Mucosa of stomach (tissue), 1 donor: ENCODE measurements around the gene MBNL2.

Experiments
- H3K27me3 ChIP-seq: one replicate; pipeline ENCODE4 v1.7.0; 2013; ENCODE audit warnings: mild to moderate bottlenecking, low read length; ENCODE audit not compliant: control insufficient read depth, insufficient read depth
- H3K36me3 ChIP-seq: one replicate; pipeline ENCODE4 v1.7.0; 2013; ENCODE audit warnings: low read length; ENCODE audit not compliant: control insufficient read depth, insufficient read depth
- H3K4me1 ChIP-seq: one replicate; pipeline ENCODE4 v1.7.0; 2013; ENCODE audit warnings: mild to moderate bottlenecking, low read length; ENCODE audit not compliant: control insufficient read depth, insufficient read depth
- H3K4me3 ChIP-seq: one replicate; pipeline ENCODE4 v1.7.0; 2013; ENCODE audit warnings: low read length
- H3K9ac ChIP-seq: one replicate; pipeline ENCODE4 v1.7.0; 2013; ENCODE audit warnings: mild to moderate bottlenecking, low read length, moderate library complexity
- H3K9me3 ChIP-seq: one replicate; pipeline ENCODE4 v1.7.0; 2013; ENCODE audit warnings: mild to moderate bottlenecking, low read length, moderate library complexity; ENCODE audit not compliant: control insufficient read depth
- donor health status: Pancreatic carcinoma.

Gene MBNL2

DNA sequence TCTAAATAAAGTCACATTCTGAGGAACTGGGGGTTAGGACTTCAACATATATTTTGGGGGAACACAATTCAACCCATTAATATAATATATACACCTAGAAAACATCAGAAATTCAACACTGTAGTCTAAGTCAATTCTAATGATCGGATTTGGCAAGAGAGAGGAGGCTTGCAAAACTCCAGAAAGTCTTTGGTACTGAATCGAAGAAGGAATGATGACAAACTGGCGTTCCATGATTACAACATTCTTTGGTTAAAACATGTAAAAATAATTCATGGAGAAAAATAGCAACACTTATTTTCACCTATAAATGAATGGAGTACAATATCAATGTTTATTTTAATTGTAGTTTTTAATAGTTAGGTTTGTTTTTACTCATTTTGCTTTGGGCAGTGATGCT lies 62.4 kb downstream of the MBNL2 start:
- H3K4me1 ChIP-seq = no peaks in the 10 kb centered on the region
- no peaks in the 10 kb centered on the region for H3K9me3 ChIP-seq
- H3K4me3 ChIP-seq = no peak overlapping the region
- H3K36me3 ChIP-seq = no peaks in the 10 kb centered on the region
- H3K9ac ChIP-seq = no peak overlapping the region
- no peaks in the 10 kb centered on the region for H3K27me3 ChIP-seq

- no peaks in the 10 kb centered on the region for H3K9me3 ChIP-seq
- no peaks in the 10 kb centered on the region for H3K27me3 ChIP-seq
- H3K9ac ChIP-seq = no peak overlapping the region
- H3K4me1 ChIP-seq = no peaks in the 10 kb centered on the region
- H3K36me3 ChIP-seq = no peaks in the 10 kb centered on the region
- H3K4me3 ChIP-seq = no peak overlapping the region
These were observed 63.3 kb downstream of the MBNL2 start for GRCh38 chr13:97285221-97285955.

DNA sequence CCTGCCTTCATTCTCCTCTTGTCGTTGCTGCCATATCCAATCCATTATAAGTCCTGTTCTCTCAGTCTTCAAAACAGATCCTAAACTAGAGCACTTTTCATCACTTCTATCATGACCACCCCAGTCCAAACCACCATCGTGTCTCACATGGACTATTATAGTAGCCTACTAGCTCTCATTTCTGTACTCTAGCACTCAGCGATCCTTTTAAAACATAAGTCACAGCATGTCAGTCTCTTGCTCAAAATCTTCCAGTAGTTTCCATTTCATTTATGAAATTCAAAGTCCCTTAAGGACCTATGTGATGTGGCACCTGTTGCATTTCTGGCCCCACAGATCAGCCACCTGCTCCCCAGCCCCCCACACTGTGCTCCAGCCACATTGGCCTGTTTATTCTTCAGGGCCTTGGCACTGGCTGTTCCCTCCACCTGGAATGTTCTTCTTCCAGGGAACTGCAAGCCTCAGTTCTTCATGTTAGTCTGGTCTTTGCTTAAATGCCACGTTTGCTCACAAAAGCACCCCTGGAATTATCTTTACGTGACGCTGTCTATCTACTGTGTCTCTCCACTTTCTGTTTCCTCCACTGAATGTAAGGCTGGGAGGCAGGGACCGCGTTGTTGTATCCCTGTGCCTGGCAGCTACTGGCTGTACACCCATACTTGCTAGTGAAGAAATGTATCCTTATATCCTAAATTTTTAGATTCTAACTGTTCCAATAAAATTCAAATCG lies 64.3 kb downstream of the MBNL2 start:
- no peaks in the 10 kb centered on the region for H3K9me3 ChIP-seq
- no peaks in the 10 kb centered on the region for H3K4me1 ChIP-seq
- no peak overlapping the region for H3K9ac ChIP-seq
- H3K4me3 ChIP-seq = no peak overlapping the region
- H3K27me3 ChIP-seq = no peaks in the 10 kb centered on the region
- no peaks in the 10 kb centered on the region for H3K36me3 ChIP-seq

DNA sequence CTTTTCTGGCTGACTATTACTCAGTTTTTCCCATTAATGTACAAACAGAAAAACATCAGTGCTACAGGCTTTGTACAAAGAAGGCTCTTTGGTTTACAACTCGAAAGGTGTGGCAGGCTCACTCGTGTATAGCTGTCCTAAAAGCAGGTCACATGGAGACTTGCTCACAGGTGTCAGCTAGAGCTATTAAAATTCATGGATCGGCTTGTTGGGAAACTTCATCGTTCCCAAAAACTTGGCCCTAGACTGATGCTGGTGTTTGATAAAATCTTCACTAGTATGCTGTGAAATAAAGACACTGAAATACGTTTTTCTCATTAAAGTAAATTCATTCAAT lies 64.9 kb downstream of the MBNL2 start:
- no peaks in the 10 kb centered on the region for H3K27me3 ChIP-seq
- no peak overlapping the region for H3K9ac ChIP-seq
- no peak overlapping the region for H3K4me3 ChIP-seq
- no peaks in the 10 kb centered on the region for H3K4me1 ChIP-seq
- no peaks in the 10 kb centered on the region for H3K9me3 ChIP-seq
- H3K36me3 ChIP-seq = no peaks in the 10 kb centered on the region

- Histone ChIP-seq H3K4me1 (no peaks in the 10 kb centered on the region), H3K36me3 (no peaks in the 10 kb centered on the region), H3K9me3 (no peaks in the 10 kb centered on the region), H3K9ac (no peak overlapping the region), H3K27me3 (no peaks in the 10 kb centered on the region), H3K4me3 (no peak overlapping the region)
These were observed 66.4 kb downstream of the MBNL2 start for GRCh38 chr13:97288486-97288900.

- Histone ChIP-seq H3K4me3 (no peak overlapping the region), H3K9ac (no peak overlapping the region), H3K9me3 (no peaks in the 10 kb centered on the region), H3K4me1 (no peaks in the 10 kb centered on the region), H3K27me3 (no peaks in the 10 kb centered on the region), H3K36me3 (no peaks in the 10 kb centered on the region)
These were observed 67.6 kb downstream of the MBNL2 start for GRCh38 chr13:97289514-97290298.

- no peaks in the 10 kb centered on the region for H3K36me3 ChIP-seq
- H3K9me3 ChIP-seq = no peaks in the 10 kb centered on the region
- H3K27me3 ChIP-seq = no peaks in the 10 kb centered on the region
- no peak overlapping the region for H3K9ac ChIP-seq
- peaks cover 16% of the 10 kb centered on the region for H3K4me1 ChIP-seq
- no peak overlapping the region for H3K4me3 ChIP-seq
These were observed 73.4 kb downstream of the MBNL2 start for GRCh38 chr13:97295283-97296182.

- Histone ChIP-seq H3K9ac (no peak overlapping the region), H3K9me3 (no peaks in the 10 kb centered on the region), H3K4me3 (no peak overlapping the region), H3K36me3 (no peaks in the 10 kb centered on the region), H3K27me3 (no peaks in the 10 kb centered on the region), H3K4me1 (peaks cover 16% of the 10 kb centered on the region)
These were observed 74.6 kb downstream of the MBNL2 start for GRCh38 chr13:97296740-97297139.

GRCh38 chr13:97298816-97299215 lies 76.7 kb downstream of the MBNL2 start:
- no peak overlapping the region for H3K9ac ChIP-seq
- H3K36me3 ChIP-seq = no peaks in the 10 kb centered on the region
- no peaks in the 10 kb centered on the region for H3K9me3 ChIP-seq
- no peaks in the 10 kb centered on the region for H3K27me3 ChIP-seq
- H3K4me1 ChIP-seq = peaks cover 20% of the 10 kb centered on the region
- H3K4me3 ChIP-seq = no peak overlapping the region

GRCh38 chr13:97300871-97301270 lies 78.7 kb downstream of the MBNL2 start:
- Histone ChIP-seq H3K9ac (no peak overlapping the region), H3K36me3 (no peaks in the 10 kb centered on the region), H3K4me3 (no peak overlapping the region), H3K9me3 (no peaks in the 10 kb centered on the region), H3K4me1 (peaks cover 9% of the 10 kb centered on the region), H3K27me3 (no peaks in the 10 kb centered on the region)

DNA sequence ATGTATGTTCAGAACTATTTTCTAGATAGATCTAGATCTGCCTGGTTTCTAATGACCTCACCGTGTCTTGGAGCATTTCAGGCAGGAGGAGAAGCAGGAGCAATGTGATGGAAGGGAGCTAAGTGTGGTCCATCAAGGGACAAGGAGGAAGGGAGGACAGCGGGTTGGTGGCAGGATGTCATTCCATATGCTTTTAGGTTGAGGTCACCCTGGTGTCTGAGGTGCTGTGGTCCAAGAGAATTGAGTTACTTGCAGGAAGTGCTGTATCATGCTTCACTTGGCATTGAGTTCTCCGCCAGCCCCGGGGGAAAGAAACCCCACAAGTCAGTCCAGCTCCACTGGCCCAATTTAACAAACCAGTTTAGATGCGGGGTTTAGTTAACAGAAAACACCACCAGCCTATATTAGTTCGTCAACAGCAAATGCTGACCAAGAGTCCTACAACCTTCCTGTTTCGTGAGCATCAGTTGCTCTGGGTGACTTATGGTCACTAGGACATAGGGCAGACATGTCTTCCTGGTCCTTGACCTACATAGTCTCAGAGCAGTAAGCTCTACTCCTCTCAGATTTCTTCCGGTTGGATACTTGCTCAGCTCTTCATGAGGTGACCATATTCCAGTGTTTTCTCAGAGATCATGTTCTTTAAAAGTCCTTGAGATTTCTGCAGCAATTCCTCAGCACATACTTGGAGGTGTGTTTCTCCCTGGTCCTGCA lies 79.4 kb downstream of the MBNL2 start:
- Histone ChIP-seq H3K27me3 (no peaks in the 10 kb centered on the region), H3K4me3 (no peak overlapping the region), H3K9ac (no peak overlapping the region), H3K9me3 (no peaks in the 10 kb centered on the region), H3K4me1 (peaks cover 8% of the 10 kb centered on the region), H3K36me3 (no peaks in the 10 kb centered on the region)
